K562 (cell line): ENCODE measurements around the gene HCAR2. TPM values are rescaled to one million over a fixed set of nuclear protein-coding genes. Genes with fewer than 3 reads are reported as not detected.

Experiments
- ATF7 ChIP-seq: fragments of 450-650 bp; IDR thresholded peaks from 2 replicates; pipeline ENCODE4 v1.7.1; 2014; ENCODE audit warnings: mild to moderate bottlenecking, moderate library complexity
- CBFA2T3 ChIP-seq: fragments of 450-650 bp; IDR thresholded peaks from 2 replicates; pipeline ENCODE4 v1.6.1; 2017
- CREB3L1 ChIP-seq: fragments of 450-650 bp; IDR thresholded peaks from 2 replicates; pipeline ENCODE4 v1.6.1; 2014; ENCODE audit warnings: low read depth, mild to moderate bottlenecking, moderate library complexity, borderline replicate concordance
- CTCFL ChIP-seq: IDR thresholded peaks from 2 replicates; pipeline ENCODE4 v1.6.1; 2011; ENCODE audit warnings: borderline replicate concordance, low read depth, mild to moderate bottlenecking, moderate library complexity, low read length; ENCODE audit not compliant: insufficient read depth, poor library complexity, severe bottlenecking
- EP400 ChIP-seq: fragments of 450-650 bp; IDR thresholded peaks from 2 replicates; pipeline ENCODE4 v1.6.1; 2017; ENCODE audit warnings: antibody characterized with exemption, mild to moderate bottlenecking, moderate library complexity
- FIP1L1 ChIP-seq: fragments of 200-400 bp; formaldehyde crosslinking; IDR thresholded peaks from 2 replicates; pipeline ENCODE4 v1.6.1; 2018; ENCODE audit warnings: mild to moderate bottlenecking, low read depth, low read length; ENCODE audit not compliant: poor library complexity, severe bottlenecking
- HMGN3 ChIP-seq: IDR thresholded peaks from 2 replicates; pipeline ENCODE4 v1.6.1; 2011; ENCODE audit warnings: borderline replicate concordance, low read depth, mild to moderate bottlenecking, mixed read lengths, low read length; ENCODE audit not compliant: insufficient read length; ENCODE audit errors: extremely low read depth
- KDM5B ChIP-seq: fragments of 200-600 bp; sonication (generic); IDR thresholded peaks from 2 replicates; pipeline ENCODE4 v1.6.1; 2012; ENCODE audit warnings: low read depth, mild to moderate bottlenecking, moderate library complexity, low read length, control low read depth, inconsistent platforms; ENCODE audit not compliant: insufficient replicate concordance
- NEUROD1 ChIP-seq: fragments of 150-350 bp; IDR thresholded peaks from 2 replicates; pipeline ENCODE4 v1.6.1; 2014; ENCODE audit warnings: borderline replicate concordance, low read length, low read depth; ENCODE audit not compliant: partially characterized antibody
- PHF20 ChIP-seq: fragments of 450-650 bp; IDR thresholded peaks from 2 replicates; pipeline ENCODE4 v1.6.1; 2018; ENCODE audit not compliant: partially characterized antibody
- PURB ChIP-seq: sonication (generic); formaldehyde crosslinking; IDR thresholded peaks from 2 replicates; pipeline ENCODE4 v1.9.0; 2021; ENCODE audit warnings: low read depth, mild to moderate bottlenecking, missing genetic modification reagents
- RB1 ChIP-seq: fragments of 450-650 bp; IDR thresholded peaks from 2 replicates; pipeline ENCODE4 v1.6.1; 2017; ENCODE audit warnings: low read depth, mild to moderate bottlenecking
- SP1 ChIP-seq: sonication (generic); formaldehyde crosslinking; IDR thresholded peaks from 2 replicates; pipeline ENCODE4 v1.8.1; 2022; ENCODE audit warnings: mild to moderate bottlenecking, missing genetic modification reagents
- SRSF7 ChIP-seq: fragments of 200-400 bp; formaldehyde crosslinking; optimal IDR thresholded peaks from 2 replicates; pipeline ENCODE3; 2017; ENCODE audit warnings: mild to moderate bottlenecking, low read depth, low read length
- TCFL5 ChIP-seq: fragments of 250-450 bp; sonication (Bioruptor Pico); conservative IDR thresholded peaks from 2 replicates; pipeline ENCODE4 v1.6.1; 2021; ENCODE audit warnings: mild to moderate bottlenecking, moderate library complexity, matching md5 sums
- U2AF1 ChIP-seq: fragments of 200-400 bp; formaldehyde crosslinking; optimal IDR thresholded peaks from 2 replicates; pipeline ENCODE3; 2017; ENCODE audit warnings: mild to moderate bottlenecking, low read depth, low read length, moderate library complexity
- ZBTB26 ChIP-seq: fragments of 450-650 bp; formaldehyde crosslinking; IDR thresholded peaks from 2 replicates; pipeline ENCODE4 v1.4.0; 2022; ENCODE audit warnings: missing genetic modification characterization
- ZNF212 ChIP-seq: fragments of 450-650 bp; formaldehyde crosslinking; IDR thresholded peaks from 2 replicates; pipeline ENCODE4 v1.4.0; 2020; ENCODE audit warnings: mild to moderate bottlenecking
- ZNF274 ChIP-seq: IDR thresholded peaks from 2 replicates; pipeline ENCODE4 v1.6.1; 2011; ENCODE audit warnings: low read depth, mild to moderate bottlenecking, low read length, moderate library complexity, borderline replicate concordance
- ZNF511 ChIP-seq: sonication (generic); formaldehyde crosslinking; IDR thresholded peaks from 2 replicates; pipeline ENCODE4 v1.8.0; 2022; ENCODE audit warnings: mild to moderate bottlenecking, missing genetic modification reagents
- ZSCAN29 ChIP-seq: fragments of 450-650 bp; IDR thresholded peaks from 2 replicates; pipeline ENCODE4 v1.6.1; 2017
- polyA plus RNA-seq, 8 experiments: library from polyadenylated mRNA; depleted of rRNA in 4 of 8; stranded (reverse) in 5 of 8; unstranded in 3 of 8; fragments of >200 nt; fragmentation: Nextera tagmentation in 2 of 8; fragmentation: Illumina TruSeq in 1 of 8; extraction: Ambion mirVana in 2 of 8; extraction: Trizol in 1 of 8; gene quantifications; 2 replicates each; pipeline versions ENCODE4 v1.2.1 to v1.2.3, GENCODE V29; 2011 to 2014; ENCODE audit warnings: inconsistent platforms in 1 of 8, missing spikeins in 1 of 8
- total RNA-seq, 7 experiments: library from RNA; depleted of rRNA in 6 of 7; stranded (reverse); fragments of >200 nt in 6 of 7; fragmentation: Illumina TruSeq in 2 of 7; extraction: Trizol in 2 of 7; gene quantifications; 2 replicates each; pipeline versions ENCODE4 v1.2.1 to v1.2.3, GENCODE V29; 2011 to 2021; ENCODE audit warnings: low replicate concordance in 1 of 7

HCAR2 gene
- total and polyA plus RNA-seq, 9 of the 15 experiments (the other 6 are each of a cell fraction or from before 2014, with no cell fraction given), result not detected

- TF ChIP-seq U2AF1, result peak; percentile 39
- TF ChIP-seq ZNF274, result peak; percentile 63; the same call in 1 of the 2 replicates
- TF ChIP-seq RB1, result peak; percentile 83
- 0 out of 2 replicates have a peak, but pooled peaks have one; percentile 42 for TF ChIP-seq PURB (CRISPR knock-in tag)
- TF ChIP-seq KDM5B, result peak; percentile 79
- TF ChIP-seq CTCFL, result peak; percentile 34
- TF ChIP-seq CREB3L1, result peak; percentile 100
- no peak for TF ChIP-seq ZBTB26 (CRISPR knock-in tag)
- 0 out of 2 replicates have a peak, but pooled peaks have one; percentile 30 for TF ChIP-seq ZSCAN29
- TF ChIP-seq PHF20, result peak; percentile 87
- TF ChIP-seq SRSF7, result no peak
- peak; percentile 61; the same call in 1 of the 2 replicates for TF ChIP-seq ATF7
- TF ChIP-seq ZNF511 (CRISPR knock-in tag), result peak; percentile 27; the same call in 1 of the 2 replicates
- peak; percentile 81 for TF ChIP-seq HMGN3
- peak; percentile 57 for TF ChIP-seq FIP1L1
- peak; percentile 17; the same call in 1 of the 2 replicates for TF ChIP-seq CBFA2T3
- TF ChIP-seq EP400, result peak; percentile 92
- TF ChIP-seq SP1 (CRISPR knock-in tag), result peak; percentile 98
- no peak for TF ChIP-seq TCFL5 (CRISPR knock-in tag)
- 0 out of 2 replicates have a peak, but pooled peaks have one; percentile 10 for TF ChIP-seq ZNF212
- peak; percentile 99 for TF ChIP-seq NEUROD1
Observed at GRCh38 chr12:122752464-122753318, 49.5 kb upstream of the HCAR2 start, which contains the start of gene DENR (continued).
